ENCODE data around the gene ZGPAT.

DNA sequence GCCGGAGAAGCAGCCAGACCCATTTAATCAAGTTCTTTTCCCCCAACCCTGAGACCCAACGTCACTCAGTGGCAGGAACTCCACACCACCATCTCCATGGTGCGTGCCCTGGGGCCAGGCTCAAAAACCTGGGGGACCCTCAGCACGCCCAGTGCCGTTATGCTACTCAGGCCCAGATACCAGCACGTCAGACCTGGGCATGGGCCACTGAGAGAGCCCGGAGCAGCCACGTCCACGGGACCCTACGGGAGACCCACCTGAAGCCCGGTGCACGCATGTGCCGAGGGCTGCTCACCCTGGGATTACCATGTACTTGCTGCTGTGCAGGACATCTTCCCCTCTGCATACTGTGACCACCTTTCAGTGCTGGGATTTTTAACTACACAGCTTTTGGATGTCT is 45.5 kb downstream of the ZGPAT start:
- TF ChIP-seq, protein P1, sequence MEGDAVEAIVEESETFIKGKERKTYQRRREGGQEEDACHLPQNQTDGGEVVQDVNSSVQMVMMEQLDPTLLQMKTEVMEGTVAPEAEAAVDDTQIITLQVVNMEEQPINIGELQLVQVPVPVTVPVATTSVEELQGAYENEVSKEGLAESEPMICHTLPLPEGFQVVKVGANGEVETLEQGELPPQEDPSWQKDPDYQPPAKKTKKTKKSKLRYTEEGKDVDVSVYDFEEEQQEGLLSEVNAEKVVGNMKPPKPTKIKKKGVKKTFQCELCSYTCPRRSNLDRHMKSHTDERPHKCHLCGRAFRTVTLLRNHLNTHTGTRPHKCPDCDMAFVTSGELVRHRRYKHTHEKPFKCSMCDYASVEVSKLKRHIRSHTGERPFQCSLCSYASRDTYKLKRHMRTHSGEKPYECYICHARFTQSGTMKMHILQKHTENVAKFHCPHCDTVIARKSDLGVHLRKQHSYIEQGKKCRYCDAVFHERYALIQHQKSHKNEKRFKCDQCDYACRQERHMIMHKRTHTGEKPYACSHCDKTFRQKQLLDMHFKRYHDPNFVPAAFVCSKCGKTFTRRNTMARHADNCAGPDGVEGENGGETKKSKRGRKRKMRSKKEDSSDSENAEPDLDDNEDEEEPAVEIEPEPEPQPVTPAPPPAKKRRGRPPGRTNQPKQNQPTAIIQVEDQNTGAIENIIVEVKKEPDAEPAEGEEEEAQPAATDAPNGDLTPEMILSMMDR (IDR thresholded peaks at IDR 0.05), result no peak
- TF ChIP-seq EP300 (IDR thresholded peaks at IDR 0.05) (no peak), POLR2AphosphoS5 (IDR thresholded peaks at IDR 0.05) (no peak)
